AG09319 (cell line): Measurements from ENCODE around the gene PAN2.

Source experiments
- DNase-seq: peaks from one replicate; pipeline ENCODE4 v3.0.0-alpha.2; 2010; ENCODE audit warnings: low read depth; ENCODE audit errors: extremely low read depth
- TF ChIP-seq, protein P1 (sequence below): IDR thresholded peaks from 2 replicates; pipeline ENCODE4 v1.5.1; 2011; ENCODE audit warnings: low read depth, mild to moderate bottlenecking, inconsistent platforms, low read length, moderate library complexity

PAN2 gene

GRCh38 chr12:56373515-56373914 lies 39.7 kb upstream of the PAN2 start:
- TF ChIP-seq, protein P1, sequence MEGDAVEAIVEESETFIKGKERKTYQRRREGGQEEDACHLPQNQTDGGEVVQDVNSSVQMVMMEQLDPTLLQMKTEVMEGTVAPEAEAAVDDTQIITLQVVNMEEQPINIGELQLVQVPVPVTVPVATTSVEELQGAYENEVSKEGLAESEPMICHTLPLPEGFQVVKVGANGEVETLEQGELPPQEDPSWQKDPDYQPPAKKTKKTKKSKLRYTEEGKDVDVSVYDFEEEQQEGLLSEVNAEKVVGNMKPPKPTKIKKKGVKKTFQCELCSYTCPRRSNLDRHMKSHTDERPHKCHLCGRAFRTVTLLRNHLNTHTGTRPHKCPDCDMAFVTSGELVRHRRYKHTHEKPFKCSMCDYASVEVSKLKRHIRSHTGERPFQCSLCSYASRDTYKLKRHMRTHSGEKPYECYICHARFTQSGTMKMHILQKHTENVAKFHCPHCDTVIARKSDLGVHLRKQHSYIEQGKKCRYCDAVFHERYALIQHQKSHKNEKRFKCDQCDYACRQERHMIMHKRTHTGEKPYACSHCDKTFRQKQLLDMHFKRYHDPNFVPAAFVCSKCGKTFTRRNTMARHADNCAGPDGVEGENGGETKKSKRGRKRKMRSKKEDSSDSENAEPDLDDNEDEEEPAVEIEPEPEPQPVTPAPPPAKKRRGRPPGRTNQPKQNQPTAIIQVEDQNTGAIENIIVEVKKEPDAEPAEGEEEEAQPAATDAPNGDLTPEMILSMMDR = no peak
- DNase-seq = no peak

DNA sequence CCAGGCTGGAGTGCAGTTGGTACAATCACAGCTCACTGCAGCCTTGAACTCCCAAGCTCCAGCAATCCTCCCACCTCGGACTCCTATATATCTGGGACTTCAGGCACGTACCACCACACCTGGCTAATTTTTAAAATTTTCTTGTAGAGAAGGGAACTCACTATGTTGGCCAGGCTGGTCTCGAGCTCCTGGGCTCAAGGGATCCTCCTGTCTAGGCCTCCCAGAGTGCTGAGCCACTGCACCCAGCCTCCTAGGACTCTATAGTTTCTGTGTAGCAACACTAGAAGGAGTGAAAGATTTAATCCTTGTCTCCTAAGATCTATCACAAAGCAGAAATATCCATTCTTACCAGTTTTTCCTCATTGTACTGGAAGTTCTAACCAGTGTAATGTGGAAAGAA lies 33.1 kb upstream of the PAN2 start:
- TF ChIP-seq, protein P1 = no peak
- no peak for DNase-seq

DNA sequence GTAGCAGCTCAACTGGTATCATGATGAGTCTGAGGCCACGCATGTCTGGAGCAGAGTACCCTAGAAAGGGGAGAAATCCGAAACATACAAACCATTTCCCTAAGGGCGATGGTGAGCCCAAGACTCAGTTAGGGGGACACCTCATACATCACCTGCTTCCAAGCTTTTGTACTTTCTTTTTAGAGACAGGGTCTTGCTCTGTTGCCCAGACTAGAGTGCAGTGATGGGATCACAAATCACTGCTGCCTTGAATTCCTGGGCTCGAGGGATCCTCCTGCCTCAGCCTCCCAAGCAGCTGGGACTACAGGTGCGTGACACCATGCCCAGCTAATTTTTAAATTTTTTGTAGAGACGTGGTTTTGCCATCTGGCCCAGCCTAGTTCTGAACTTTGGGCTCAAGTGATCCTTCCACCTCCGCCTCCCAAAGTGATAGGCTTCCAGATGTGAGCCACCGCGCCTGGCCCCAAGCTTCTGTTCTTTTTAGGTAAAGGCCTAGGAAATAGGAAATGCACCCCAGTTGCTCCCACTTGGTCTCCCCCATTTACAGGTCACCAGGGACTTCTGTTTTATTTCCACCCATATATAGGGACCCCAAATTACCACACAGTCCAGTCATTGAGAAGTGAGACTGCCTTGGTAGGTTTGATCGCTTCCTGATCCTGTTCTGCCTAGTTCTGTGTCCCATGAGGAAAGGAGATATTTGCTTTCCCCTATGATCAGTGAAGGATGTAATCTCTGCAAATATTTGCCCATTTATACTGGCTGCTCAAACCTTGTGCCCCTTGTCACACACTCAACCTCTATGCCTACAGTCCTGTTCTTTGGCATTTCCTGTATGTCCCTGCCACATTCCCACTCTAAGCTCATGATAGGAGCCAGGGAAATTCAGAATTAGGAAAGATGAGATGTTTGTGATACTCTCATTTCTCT lies 28.6 kb upstream of the PAN2 start, which contains the start of gene APOF:
Gene APOF (minus strand): TSS at position 728 of the 930 bp plus-strand sequence. CDS start 112 bp downstream, at position 616.
- no peak for DNase-seq
- TF ChIP-seq, protein P1 = no peak

- TF ChIP-seq, protein P1 = no peak
These were observed 27.8 kb upstream of the PAN2 start for GRCh38 chr12:56361487-56362129.

DNA sequence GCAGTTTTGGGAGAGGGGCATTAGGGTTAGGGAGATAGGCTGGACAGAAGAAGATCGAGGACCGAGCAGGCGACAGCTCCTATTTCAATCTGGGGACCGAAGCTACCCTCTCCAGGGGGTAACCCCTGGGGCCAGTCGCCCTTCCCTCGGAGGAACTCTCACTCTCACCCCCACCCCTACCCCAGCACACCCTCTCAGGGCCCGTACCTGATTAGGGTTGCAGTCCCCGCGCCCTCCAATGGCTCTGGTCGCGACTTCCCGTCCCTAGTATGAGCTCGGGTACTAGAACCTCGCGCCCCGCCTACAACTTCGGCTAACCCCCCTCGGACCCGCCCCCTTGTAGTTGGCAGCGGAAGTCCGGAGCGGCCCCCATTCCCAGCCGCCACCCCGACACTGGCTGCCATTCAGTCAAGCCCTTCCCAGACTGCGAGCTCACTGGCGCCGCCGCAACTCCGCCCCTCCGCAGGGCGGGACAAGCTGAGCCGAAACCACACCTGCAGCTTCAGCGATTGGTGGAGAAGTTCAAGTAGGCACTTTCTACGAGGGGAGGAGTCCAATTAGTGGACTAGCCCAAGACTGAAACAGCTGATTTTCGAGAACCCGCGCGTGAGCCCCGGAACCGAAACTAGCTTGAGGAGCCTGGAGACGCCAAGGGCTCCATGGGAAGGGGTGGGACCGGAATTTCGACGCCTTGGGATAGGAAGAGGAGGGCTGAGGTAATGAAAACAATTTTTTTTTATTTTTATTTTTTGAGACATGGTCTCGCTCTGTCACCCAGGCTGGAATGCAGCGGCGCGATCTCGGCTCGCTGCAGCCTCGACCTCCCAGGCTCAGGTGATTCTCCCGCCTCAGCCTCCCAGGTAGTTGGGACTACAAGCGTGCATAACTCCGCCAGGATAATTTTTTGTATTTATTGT lies 26.3 kb upstream of the PAN2 start, which contains the start of gene STAT2:
Gene STAT2 (minus strand): TSS at position 257 of the 917 bp plus-strand sequence. CDS start 3,536 bp downstream, outside the sequence.
- peak; percentile 100 for DNase-seq
- TF ChIP-seq, protein P1 = no peak

More at GRCh38 chr12:56361487-56362129, 27.8 kb upstream of the PAN2 start:
- no peak for DNase-seq

- DNase-seq = peak; percentile 66
- TF ChIP-seq, protein P1 = no peak
These were observed 25.2 kb upstream of the PAN2 start for GRCh38 chr12:56358836-56359532.
